B cell (primary cell): ENCODE data around the gene HGS. TPM values are rescaled to one million over a fixed set of nuclear protein-coding genes. Genes with fewer than 3 reads are reported as not detected.

Experiments
- ATAC-seq: fragments of 200-7000 bp; cut with Tn5 transposase; one replicate; pipeline ENCODE4 v1.10.0; 2021; ENCODE audit warnings: low read depth, mild to moderate bottlenecking, moderate number of reproducible peaks, moderate library complexity
- CTCF ChIA-PET: fragments of 350-600 bp; sonication (Branson Sonifier 250); formaldehyde crosslinking; loops from one replicate; lab custom pipeline; 2021; ENCODE audit warnings: antibody characterized with exemption, inconsistent platforms; lab: Charles Lee
- POLR2A ChIA-PET: fragments of 350-600 bp; sonication (Branson Sonifier 250); formaldehyde crosslinking; loops from one replicate; lab custom pipeline; 2021; ENCODE audit warnings: antibody characterized with exemption; lab: Charles Lee
- DNase-seq: peaks from one replicate; pipeline ENCODE4 v3.0.0; 2013
- H2AFZ ChIP-seq: 2 replicates; pipeline ENCODE4 v1.6.1; 2012; ENCODE audit warnings: mild to moderate bottlenecking, low read depth, low read length; ENCODE audit not compliant: insufficient read depth, poor library complexity, severe bottlenecking
- H3K27ac ChIP-seq, 2 donors: 1 replicate in 1 of 2; 2 replicates in 1 of 2; pipeline ENCODE4 v1.5.1; 2012 to 2013; ENCODE audit warnings: low read length in 2 of 2, mild to moderate bottlenecking in 2 of 2, moderate library complexity in 1 of 2
- H3K27me3 ChIP-seq, 4 experiments: fragments of 200-600 bp in 1 of 4; sonication (generic) in 1 of 4; replicated peaks in 1 of 4; 1 replicate in 2 of 4; 2 replicates in 2 of 4; pipeline versions ENCODE4 v1.6.1 to v1.7.0; 2013 to 2016; ENCODE audit warnings: low read length in 3 of 4, mild to moderate bottlenecking in 2 of 4, mixed read lengths in 1 of 4, moderate library complexity in 1 of 4; ENCODE audit not compliant: insufficient read depth in 4 of 4, control insufficient read depth in 3 of 4; ENCODE audit errors: control extremely low read depth in 1 of 4
- H3K36me3 ChIP-seq, 2 experiments: replicated peaks in 1 of 2; 1 replicate in 1 of 2; 2 replicates in 1 of 2; pipeline versions ENCODE4 v1.6.1 to v1.7.1; 2013; ENCODE audit warnings: low read length in 1 of 2; ENCODE audit not compliant: insufficient read depth in 2 of 2, control insufficient read depth in 1 of 2; ENCODE audit errors: control extremely low read depth in 1 of 2, extremely low read depth in 1 of 2
- H3K4me1 ChIP-seq, 2 donors: fragments of 200-600 bp in 1 of 2; sonication (generic) in 1 of 2; 1 replicate in 1 of 2; 2 replicates in 1 of 2; pipeline versions ENCODE4 v1.5.1 to v1.6.1; 2013 to 2017; ENCODE audit warnings: low read length in 2 of 2; ENCODE audit not compliant: control insufficient read depth in 2 of 2, insufficient read depth in 2 of 2
- H3K4me2 ChIP-seq: replicated peaks from 2 replicates; pipeline ENCODE3; 2012; ENCODE audit warnings: mild to moderate bottlenecking, low read depth, low read length; ENCODE audit not compliant: poor library complexity, severe bottlenecking
- H3K4me3 ChIP-seq, 5 experiments: fragments of 200-600 bp in 1 of 5; sonication (generic) in 1 of 5; 1 replicate in 3 of 5; 2 replicates in 2 of 5; pipeline versions ENCODE4 v1.5.1 to v1.7.0; 2011 to 2016; ENCODE audit warnings: low read length in 4 of 5, mild to moderate bottlenecking in 4 of 5, low read depth in 2 of 5, control low read depth in 1 of 5, moderate library complexity in 1 of 5; ENCODE audit not compliant: insufficient read depth in 1 of 5; ENCODE audit errors: control extremely low read depth in 1 of 5, extremely low read depth in 1 of 5
- H3K79me2 ChIP-seq: fragments of 200-600 bp; sonication (generic); one replicate; pipeline ENCODE4 v1.6.0; 2016; ENCODE audit warnings: low read length; ENCODE audit not compliant: control insufficient read depth, insufficient read depth
- H3K9ac ChIP-seq: fragments of 200-600 bp; sonication (generic); 2 replicates; pipeline ENCODE4 v1.6.1; 2017; ENCODE audit warnings: mild to moderate bottlenecking, low read length, moderate library complexity
- H3K9me3 ChIP-seq, 3 donors: one replicate each; pipeline versions ENCODE4 v1.6.1 to v1.7.1; 2013; ENCODE audit warnings: low read length in 2 of 3; ENCODE audit not compliant: control insufficient read depth in 2 of 3, insufficient read depth in 1 of 3; ENCODE audit errors: control extremely low read depth in 1 of 3
- H4K20me1 ChIP-seq: 2 replicates; pipeline ENCODE4 v1.6.0; 2012; ENCODE audit warnings: mild to moderate bottlenecking, low read length; ENCODE audit not compliant: insufficient read depth, control insufficient read depth, poor library complexity, severe bottlenecking
- H3K27ac Mint-ChIP-seq: one replicate; pipeline ENCODE4 v1.8.0; 2021; ENCODE audit warnings: mixed read lengths
- H3K27me3 Mint-ChIP-seq: one replicate; pipeline ENCODE4 v1.8.0; 2021; ENCODE audit warnings: mixed read lengths
- H3K4me1 Mint-ChIP-seq: one replicate; pipeline ENCODE4 v1.8.0; 2021; ENCODE audit warnings: mixed read lengths
- H3K4me3 Mint-ChIP-seq: one replicate; pipeline ENCODE4 v1.8.0; 2021; ENCODE audit warnings: mixed read lengths
- H3K9me3 Mint-ChIP-seq: one replicate; pipeline ENCODE4 v1.8.0; 2022; ENCODE audit warnings: mixed read lengths; ENCODE audit not compliant: insufficient read depth
- CTCF ChIP-seq: fragments of 200-600 bp; IDR thresholded peaks from one replicate; pipeline ENCODE4 v1.8.0; 2022; ENCODE audit warnings: antibody characterized with exemption, mild to moderate bottlenecking
- EZH2 ChIP-seq: IDR thresholded peaks from 2 replicates; pipeline ENCODE4 v1.6.1; 2012; ENCODE audit warnings: borderline replicate concordance, low read depth, mild to moderate bottlenecking, moderate library complexity, low read length; ENCODE audit not compliant: insufficient read depth, poor library complexity, severe bottlenecking
- WGBS: methylation state at CpG from one replicate; pipeline ENCODE4 v1.1.5; 2013; ENCODE audit warnings: missing lambda C conversion rate; ENCODE audit not compliant: insufficient coverage; 5-methylcytosine and 5-hydroxymethylcytosine counted together
- intact Hi-C: fragments of 100-400 bp; cut with micrococcal nuclease; formaldehyde crosslinking; loops from one replicate; pipeline ENCODE4 v1.10.0; 2022
- polyA plus RNA-seq: library from polyadenylated mRNA; depleted of rRNA; stranded (reverse); fragments of >200 nt; gene quantifications from 2 replicates; pipeline ENCODE4 v1.2.3, GENCODE V29; 2012
- total RNA-seq, 2 donors: library from RNA; stranded (reverse); fragments of 120-200 nt in 1 of 2; gene quantifications; 1 replicate in 1 of 2; 2 replicates in 1 of 2; pipeline versions ENCODE4 v1.2.3 to v1.2.4, GENCODE V29; 2013 to 2022

HGS gene
- total and polyA plus RNA-seq, 2 donors (not counting 1 experiment from before 2014, with no cell fraction given) = 184 to 220 TPM

- intact Hi-C loops = no loop called here
- ATAC-seq = no peak
- no peak overlapping the region for H3K9ac ChIP-seq
Measured at GRCh38 chr17:81655378-81656117, 28.3 kb upstream of the HGS start.

More at GRCh38 chr17:81655378-81656117, 28.3 kb upstream of the HGS start:
- no peak overlapping the region for H3K4me3 Mint-ChIP-seq
- TF ChIP-seq EZH2 (no peak), CTCF (no peak)
- Histone ChIP-seq H4K20me1 (no peaks in the 10 kb centered on the region), H3K36me3 (no peaks in the 10 kb centered on the region), H3K4me3 (no peak overlapping the region), H3K4me1 (peaks cover 12 to 18% of the 10 kb centered on the region in 2 donors), H3K4me2 (no peak overlapping the region), H3K27ac (no peak overlapping the region), H3K9me3 (peaks cover 0 to 4% (median 0%) of the 10 kb centered on the region in 3 donors), H3K79me2 (no peaks in the 10 kb centered on the region), H3K27me3 (peaks cover 0 to 18% (median 4%) of the 10 kb centered on the region in 4 experiments), H2AFZ (no peak overlapping the region)
- DNase-seq = no peak
- H3K4me1 Mint-ChIP-seq = peaks cover 15% of the 10 kb centered on the region
- ChIA-PET POLR2A (interaction anchor here (0.9 kb wide), 1 partner anchor 15 kb away, joined by 3 read pairs; no protein-coding TSS in a partner anchor), CTCF (no interaction called here)
- no peak overlapping the region for H3K27ac Mint-ChIP-seq
- peaks cover 7% of the 10 kb centered on the region for H3K27me3 Mint-ChIP-seq
- 95% methylated on average over 18 of the region's 18 CpGs for WGBS
- H3K9me3 Mint-ChIP-seq = no peaks in the 10 kb centered on the region
